ENCODE measurements around the gene COL9A3. TPM values are rescaled to one million over a fixed set of nuclear protein-coding genes. Genes with fewer than 3 reads are reported as not detected.

The COL9A3 gene
- total and polyA plus RNA-seq, 2 donors from 2014 or later: 2.3 to 4.3 TPM

- Histone ChIP-seq H3K27ac (ENCODE audit: low read depth in 2 of 2, low read length in 2 of 2) (no peak overlapping the region), H3K36me3 (ENCODE audit: control insufficient read depth in 2 of 3, insufficient read depth in 3 of 3, low read length in 3 of 3) (no peaks in the 10 kb centered on the region), H3K27me3 (ENCODE audit: control insufficient read depth, insufficient read depth, low read length) (no peaks in the 10 kb centered on the region), H3K4me1 (ENCODE audit: control insufficient read depth in 2 of 3, insufficient read depth in 2 of 3, low read depth in 1 of 3, low read length in 3 of 3) (peaks cover 0 to 13% (median 3%) of the 10 kb centered on the region in 3 donors), H3K4me3 (ENCODE audit: low read length in 3 of 3) (no peak overlapping the region), H3K9me3 (ENCODE audit: control insufficient read depth in 2 of 3, insufficient read depth in 1 of 3, low read length in 3 of 3) (no peaks in the 10 kb centered on the region), H3K9ac (ENCODE audit: low read length in 3 of 3) (no peak overlapping the region)
- TF ChIP-seq CTCF (IDR thresholded peaks at IDR 0.05; ENCODE audit: borderline replicate concordance, extremely low read depth, insufficient read depth): no peak
- peak in 1 of 5 donors; percentile 59 for DNase-seq
- no peak for FAIRE-seq
- intact Hi-C loops (cut with DNase I): no loop called here
These were observed 59.7 kb downstream of the COL9A3 start for GRCh38 chr20:62876501-62876901.

GRCh38 chr20:62876902-62877816, 60.3 kb downstream of the COL9A3 start:
- intact Hi-C loops (cut with DNase I): no loop called here
- DNase-seq (peak; percentile 64 to 94 (median 73)), FAIRE-seq (no peak)
- peaks cover 0 to 13% (median 3%) of the 10 kb centered on the region in 3 donors for H3K4me1 ChIP-seq (ENCODE audit: control insufficient read depth in 2 of 3, insufficient read depth in 2 of 3, low read depth in 1 of 3, low read length in 3 of 3)
- TF ChIP-seq CTCF (IDR thresholded peaks at IDR 0.05; ENCODE audit: borderline replicate concordance, extremely low read depth, insufficient read depth): no peak
- H3K36me3 ChIP-seq (ENCODE audit: control insufficient read depth in 2 of 3, insufficient read depth in 3 of 3, low read length in 3 of 3): no peaks in the 10 kb centered on the region
- no peaks in the 10 kb centered on the region for H3K27me3 ChIP-seq (ENCODE audit: control insufficient read depth, insufficient read depth, low read length)
- H3K4me3 ChIP-seq (ENCODE audit: low read length in 3 of 3): no peak overlapping the region
- no peak overlapping the region for H3K27ac ChIP-seq (ENCODE audit: low read depth in 2 of 2, low read length in 2 of 2)
- no peaks in the 10 kb centered on the region for H3K9me3 ChIP-seq (ENCODE audit: control insufficient read depth in 2 of 3, insufficient read depth in 1 of 3, low read length in 3 of 3)
- no peak overlapping the region for H3K9ac ChIP-seq (ENCODE audit: low read length in 3 of 3)

- no peak for TF ChIP-seq CTCF (IDR thresholded peaks at IDR 0.05; ENCODE audit: borderline replicate concordance, extremely low read depth, insufficient read depth)
- FAIRE-seq: no peak
These were observed 61.6 kb downstream of the COL9A3 start for GRCh38 chr20:62878244-62879038.

More at GRCh38 chr20:62878244-62879038, 61.6 kb downstream of the COL9A3 start:
- H3K4me3 ChIP-seq (ENCODE audit: low read length in 3 of 3): no peak overlapping the region
- no peak overlapping the region for H3K27ac ChIP-seq (ENCODE audit: low read depth in 2 of 2, low read length in 2 of 2)
- no peak for DNase-seq
- no peaks in the 10 kb centered on the region for H3K9me3 ChIP-seq (ENCODE audit: control insufficient read depth in 2 of 3, insufficient read depth in 1 of 3, low read length in 3 of 3)
- no peaks in the 10 kb centered on the region for H3K36me3 ChIP-seq (ENCODE audit: control insufficient read depth in 2 of 3, insufficient read depth in 3 of 3, low read length in 3 of 3)
- intact Hi-C loops (cut with DNase I): no loop called here
- peaks cover 0 to 13% (median 3%) of the 10 kb centered on the region in 3 donors for H3K4me1 ChIP-seq (ENCODE audit: control insufficient read depth in 2 of 3, insufficient read depth in 2 of 3, low read depth in 1 of 3, low read length in 3 of 3)
- H3K9ac ChIP-seq (ENCODE audit: low read length in 3 of 3): no peak overlapping the region
- no peaks in the 10 kb centered on the region for H3K27me3 ChIP-seq (ENCODE audit: control insufficient read depth, insufficient read depth, low read length)

Measured in kidney (tissue), 14 donors.